HG03565 (cell line): ENCODE measurements around the gene RAB26.

ENCODE experiments used
- ATAC-seq: cut with Tn5 transposase; IDR thresholded peaks from one replicate; pipeline ENCODE4 v1.9.1; 2021; ENCODE audit warnings: mild to moderate bottlenecking, moderate library complexity; ENCODE audit not compliant: unreplicated experiment

RAB26 gene

DNA sequence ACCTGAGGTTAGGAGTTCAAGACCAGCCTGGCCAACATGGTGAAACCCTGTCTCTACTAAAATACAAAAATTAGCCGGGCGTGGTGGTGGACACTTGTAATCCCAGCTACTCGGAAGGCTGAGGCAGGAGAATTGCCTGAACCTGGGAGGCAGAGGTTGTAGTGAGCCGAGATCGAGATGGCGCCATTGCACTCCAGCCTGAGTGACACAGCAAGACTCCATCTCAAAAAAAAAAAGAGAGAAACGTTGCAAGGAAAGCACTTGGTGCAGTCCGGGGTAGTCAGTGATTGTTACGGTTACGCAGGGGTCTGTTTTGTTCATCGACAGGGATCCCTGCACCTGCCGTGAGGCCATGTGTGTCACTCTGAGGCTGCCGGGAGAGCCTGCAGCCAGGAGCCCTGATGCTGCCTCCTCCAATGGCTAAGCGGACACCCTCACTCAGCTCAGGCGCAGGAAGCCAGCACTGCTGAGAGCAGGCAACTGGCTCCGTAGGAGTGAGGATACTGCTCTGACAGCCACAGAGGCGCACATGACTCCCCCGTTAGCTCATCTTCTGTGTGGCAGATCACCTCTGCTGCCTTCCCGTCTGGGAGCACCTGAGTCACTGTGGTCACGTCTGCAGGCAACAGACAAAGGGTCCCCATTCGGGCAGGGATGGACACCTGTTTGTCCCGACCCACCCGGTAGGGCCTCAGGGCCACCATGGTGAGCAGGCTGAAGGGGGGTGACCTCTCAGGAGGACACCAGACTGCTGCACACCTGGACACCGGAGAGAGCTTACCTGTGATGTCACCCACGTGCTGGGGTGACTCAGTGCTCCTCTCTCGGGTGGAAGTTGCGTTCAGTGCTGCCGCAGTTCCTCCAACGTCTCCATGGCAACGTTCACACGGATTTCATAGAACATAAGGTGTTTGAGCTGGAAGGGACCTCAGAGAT lies 5.2 kb upstream of the RAB26 start:
- ATAC-seq = no peak

- ATAC-seq = no peak
Observed at GRCh38 chr16:2143878-2144485, 4.4 kb upstream of the RAB26 start.

GRCh38 chr16:2145843-2146242 lies 2.6 kb upstream of the RAB26 start:
- no peak for ATAC-seq

GRCh38 chr16:2147378-2147777 lies 1.0 kb upstream of the RAB26 start:
- ATAC-seq = no peak

- ATAC-seq = no peak
Observed at GRCh38 chr16:2148714-2149629, 547 bp downstream of the RAB26 start.

- ATAC-seq = no peak
Observed at GRCh38 chr16:2149630-2150417, 1.4 kb downstream of the RAB26 start.

DNA sequence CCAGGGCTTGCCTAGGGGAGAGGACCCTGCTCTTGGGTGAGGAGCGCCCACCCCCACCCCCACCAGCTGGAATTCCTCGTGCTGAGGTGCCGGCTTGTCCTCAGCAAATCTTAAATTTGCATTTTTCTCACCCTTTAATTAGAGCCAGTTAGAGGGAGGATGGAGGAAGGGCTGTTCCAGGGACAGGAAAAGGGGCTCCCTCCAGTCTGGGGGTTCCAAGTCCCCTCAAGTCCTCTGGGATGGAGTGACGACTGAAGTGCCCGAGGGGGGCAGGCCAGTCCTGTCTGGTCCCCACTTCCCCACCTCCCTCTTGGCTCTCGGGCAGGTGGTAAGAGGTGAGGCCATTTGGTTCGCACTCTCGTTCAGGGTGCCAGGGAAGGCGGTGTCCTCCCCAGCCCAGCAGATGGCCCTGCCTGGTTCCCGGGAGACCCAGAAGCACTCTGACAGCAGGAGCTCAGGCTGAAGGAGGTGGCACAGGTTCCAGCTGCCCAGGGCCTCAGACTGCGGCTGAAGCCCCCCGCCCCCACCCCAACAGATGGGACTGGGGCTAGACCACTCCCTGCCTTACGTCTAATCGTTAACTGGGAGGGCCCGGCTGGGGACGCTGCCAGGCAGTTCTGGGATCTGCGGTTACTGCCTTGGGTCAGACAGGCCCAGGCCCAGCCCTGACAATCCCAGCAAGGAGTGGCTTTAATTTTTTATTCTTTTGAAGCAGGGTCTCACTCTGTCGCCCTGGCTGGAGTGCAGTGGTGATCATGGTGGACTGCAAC lies 2.2 kb downstream of the RAB26 start:
- ATAC-seq = no peak

DNA sequence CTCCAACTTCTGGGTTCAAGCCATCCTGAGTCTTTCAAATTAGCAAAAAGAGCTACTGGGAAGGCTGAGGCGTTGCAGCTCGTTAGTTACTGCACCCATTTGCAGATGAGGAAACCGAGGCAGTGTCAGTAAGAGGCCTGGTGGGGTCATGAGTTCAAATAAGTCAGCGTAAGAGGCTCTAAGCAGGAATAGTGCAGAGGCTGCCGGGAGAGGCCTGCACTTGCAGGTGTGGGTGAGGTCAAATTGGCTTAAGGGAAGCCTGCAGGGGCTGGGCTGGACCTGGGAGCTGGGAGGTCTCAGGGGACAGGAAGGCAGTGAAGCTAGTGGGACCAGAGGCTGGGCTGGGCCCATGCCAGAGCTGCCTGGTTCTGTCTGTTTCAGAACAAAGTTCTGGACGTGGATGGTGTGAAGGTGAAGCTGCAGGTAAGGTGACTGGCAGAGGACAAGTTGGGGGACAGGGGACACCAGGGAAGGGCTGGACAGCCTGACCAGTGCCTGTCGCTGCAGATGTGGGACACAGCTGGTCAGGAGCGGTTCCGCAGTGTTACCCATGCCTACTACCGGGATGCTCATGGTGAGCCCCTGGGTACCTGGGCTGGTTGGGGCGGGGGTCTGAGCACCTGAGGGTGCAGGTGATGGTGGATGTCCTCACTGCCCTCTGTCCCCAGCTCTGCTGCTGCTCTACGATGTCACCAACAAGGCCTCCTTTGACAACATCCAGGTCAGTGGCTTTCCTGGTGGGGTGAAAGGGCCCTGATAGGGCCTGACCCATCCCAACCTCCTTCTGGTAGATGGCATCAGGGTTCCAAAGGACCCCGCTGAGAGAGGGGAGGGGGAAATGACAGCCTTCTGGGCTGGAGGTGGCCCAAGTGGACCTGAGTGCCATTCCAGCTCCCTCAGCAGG lies 3.0 kb downstream of the RAB26 start:
- no peak for ATAC-seq

- no peak for ATAC-seq
Observed at GRCh38 chr16:2152695-2153506, 4.5 kb downstream of the RAB26 start.

DNA sequence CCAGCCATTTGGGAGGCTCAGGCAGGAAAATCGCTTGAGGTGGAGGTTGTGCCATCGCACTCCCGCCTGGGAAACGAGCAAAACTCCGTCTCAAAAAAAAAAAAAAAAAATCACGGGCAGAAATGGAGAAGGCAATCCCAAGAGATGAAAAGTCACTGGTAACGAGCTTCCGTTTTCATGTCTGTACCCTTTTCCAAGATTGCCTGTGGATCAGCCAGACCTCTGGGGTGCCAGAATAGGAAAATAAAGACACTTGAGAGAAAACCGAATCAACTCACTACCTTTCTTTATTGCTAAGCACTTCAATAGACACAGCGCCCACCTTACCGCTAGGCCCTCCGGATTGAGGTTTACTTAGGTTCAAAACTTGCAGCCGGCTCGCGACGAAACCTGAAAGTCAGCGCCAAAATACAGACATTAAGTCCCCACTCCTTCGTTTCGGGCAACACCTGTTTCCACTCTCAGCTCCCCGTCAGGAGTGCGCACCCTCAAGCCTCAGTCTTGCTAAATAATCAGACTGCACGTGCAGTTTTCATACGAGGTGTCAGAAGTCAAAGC lies 6.2 kb downstream of the RAB26 start:
- ATAC-seq = no peak

DNA sequence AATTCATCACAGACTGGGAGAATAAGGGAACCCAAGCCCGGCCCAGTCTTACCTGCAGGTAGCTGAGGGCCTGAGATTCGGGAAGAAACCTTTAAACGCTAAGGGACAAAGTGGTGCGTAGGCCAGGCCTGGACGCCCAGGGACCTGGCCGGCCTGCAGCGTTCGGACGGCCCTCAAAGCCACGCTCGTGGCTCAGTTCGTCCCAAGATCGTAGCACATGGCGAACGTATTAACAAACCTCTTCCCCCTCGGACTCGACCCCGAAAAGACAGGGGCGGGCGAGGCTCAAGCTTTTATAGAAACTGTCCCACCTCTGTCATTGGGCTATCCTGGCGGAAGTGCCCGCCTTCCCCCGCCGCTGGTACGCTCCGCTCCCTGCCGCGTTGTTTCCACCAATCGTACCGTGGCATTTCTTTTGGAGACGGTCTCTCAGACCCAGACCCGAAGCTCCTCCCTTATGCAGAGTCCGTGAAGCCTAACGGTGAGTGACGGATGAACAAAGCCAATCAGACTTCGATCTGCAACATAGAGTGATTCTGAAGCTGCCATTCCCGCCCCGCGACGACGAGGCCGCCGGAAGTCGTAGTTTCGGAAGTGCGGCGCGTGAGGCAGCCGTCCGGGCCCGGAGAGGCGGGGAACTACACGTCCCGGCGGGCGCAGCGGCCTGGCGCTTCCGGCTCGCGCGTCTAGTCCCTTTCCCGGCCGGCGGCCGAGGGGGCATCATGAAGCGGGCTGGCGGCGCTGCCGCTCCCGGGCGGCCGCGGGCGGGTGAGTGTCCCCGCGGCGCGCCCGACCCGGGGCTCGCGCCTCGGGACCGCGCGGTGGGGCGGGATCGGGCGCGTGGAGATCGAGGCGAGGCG lies 6.9 kb downstream of the RAB26 start, which contains the start of gene TRAF7:
TRAF7 (plus strand) TSS at position 692 of the 860 bp plus-strand sequence. CDS start 8,139 bp downstream, outside the sequence.
- ATAC-seq = peak; percentile 84

DNA sequence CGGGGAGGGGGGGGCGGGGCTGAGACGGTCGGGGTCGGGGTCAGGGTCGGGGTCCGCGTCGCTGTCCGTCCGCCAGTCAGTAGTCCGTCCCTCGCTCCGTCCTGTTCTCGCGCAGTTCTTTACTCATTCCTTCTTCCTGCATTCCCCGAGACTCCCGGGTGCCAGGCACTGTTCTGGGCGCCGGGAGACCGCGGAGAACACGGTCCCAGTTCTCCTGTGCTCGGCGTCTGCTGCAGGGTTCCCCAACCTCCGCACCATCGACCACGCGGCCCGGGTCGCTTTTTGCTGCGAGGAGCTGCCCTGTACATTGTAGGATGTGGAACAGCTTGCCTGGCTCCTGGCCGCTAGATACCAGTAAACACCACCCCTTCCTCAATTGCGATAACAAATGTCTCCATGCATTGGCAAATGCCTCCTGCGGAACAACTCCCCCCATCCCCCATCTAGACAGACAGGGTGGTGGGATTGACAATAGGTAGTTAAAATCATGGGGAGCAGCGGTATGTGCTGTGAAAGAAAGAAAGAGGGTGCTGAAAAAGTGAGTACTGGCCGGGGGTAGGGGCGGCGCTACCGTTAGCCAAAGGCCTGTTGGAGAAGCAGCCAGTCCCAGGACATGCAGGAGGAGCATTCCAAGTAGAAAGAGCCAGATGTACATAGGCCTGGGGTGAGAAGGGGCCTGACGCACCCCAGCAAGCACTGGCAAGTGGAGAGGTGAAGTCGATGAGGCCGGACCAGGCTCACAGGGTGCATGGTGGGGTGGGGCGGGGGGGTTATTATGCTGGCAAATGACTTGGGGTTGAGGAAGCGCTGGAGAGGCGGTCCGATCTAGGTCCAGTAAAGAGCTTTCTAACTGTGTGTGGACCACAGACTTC lies 7.8 kb downstream of the RAB26 start:
- no peak for ATAC-seq

DNA sequence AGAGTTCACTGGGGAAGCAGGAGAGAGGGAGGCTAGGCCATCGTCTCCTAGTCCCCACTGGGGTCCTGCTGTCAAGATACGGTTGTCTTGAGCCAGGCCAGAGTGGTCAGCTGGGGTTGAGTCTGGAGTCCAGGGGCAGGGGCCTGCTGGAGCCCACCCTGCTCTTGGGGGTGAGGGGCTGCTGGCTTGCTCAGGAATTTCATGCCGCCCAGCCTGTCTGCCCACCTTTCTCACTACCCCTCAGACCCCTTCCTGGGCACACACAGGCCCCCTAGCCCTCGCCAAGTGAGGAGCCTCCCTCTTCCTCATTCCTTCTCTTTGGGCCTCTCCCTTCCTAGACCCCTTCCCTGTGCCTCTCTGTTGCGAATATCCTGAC lies 8.4 kb downstream of the RAB26 start:
- ATAC-seq = no peak

DNA sequence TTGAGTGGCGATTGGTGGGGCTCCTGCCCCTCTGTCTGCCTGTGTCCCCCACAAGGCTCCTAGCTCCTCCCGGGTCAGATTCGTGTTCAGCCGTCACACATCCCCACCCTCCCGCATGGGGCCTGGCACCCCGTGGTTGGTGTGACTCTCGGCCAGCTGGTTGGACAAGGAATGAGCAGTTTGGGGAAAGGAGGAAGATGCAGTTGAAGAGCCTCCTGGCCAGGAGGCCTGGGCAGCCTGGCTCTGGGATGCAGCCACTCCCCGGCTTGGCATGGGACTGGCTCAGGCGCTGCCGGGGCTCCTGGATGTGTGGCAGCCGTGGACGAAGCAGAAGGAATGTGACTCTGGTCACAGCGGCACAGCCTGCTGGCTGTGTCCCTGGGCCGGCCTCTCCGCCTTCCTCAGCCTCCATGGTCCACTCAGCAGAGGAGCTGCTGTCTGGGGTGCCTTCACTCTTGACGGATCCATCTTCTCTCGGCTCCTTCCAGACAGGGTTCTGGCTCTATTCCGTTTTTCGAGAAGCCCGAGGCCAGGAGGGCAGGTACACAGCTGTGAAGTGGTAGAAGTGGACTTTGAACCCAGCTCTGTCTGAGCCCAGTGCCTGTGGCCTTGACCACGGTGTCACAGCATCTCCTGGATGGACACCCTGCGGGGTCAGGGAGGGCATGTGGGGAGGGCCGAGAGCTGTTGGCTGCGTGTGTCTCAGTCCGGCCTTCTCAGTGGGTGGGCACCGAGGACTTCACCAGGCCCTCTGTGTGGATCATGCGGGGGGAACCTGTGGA lies 9.2 kb downstream of the RAB26 start:
- no peak for ATAC-seq

DNA sequence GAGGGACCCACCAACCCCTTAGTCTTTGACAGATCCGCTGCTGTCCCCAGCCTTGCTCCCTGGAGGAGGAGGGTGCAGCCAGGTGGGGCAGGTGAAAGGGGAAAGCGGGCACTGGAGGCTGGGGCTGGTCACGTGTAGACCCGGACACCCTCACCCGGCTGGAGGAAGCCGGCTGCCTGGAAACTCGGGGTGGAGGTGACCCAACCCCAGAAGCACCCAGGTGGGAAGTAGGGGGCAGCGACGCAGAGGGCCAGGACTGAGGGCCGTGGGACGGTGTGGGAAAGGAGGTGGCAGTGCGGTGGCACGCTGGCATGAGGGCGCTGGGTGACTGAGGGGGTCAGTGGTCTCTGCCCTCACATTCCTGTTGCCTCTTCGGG lies 9.8 kb downstream of the RAB26 start:
- no peak for ATAC-seq
